Loucy (cell line): ENCODE measurements around the gene KLRK1.

Source experiments
- H2AFZ ChIP-seq: fragments of 200-600 bp; sonication (generic); 2 replicates; pipeline ENCODE4 v1.6.0; 2016; ENCODE audit warnings: antibody characterized with exemption, mild to moderate bottlenecking, low read length, moderate library complexity
- H3F3A ChIP-seq: fragments of 200-600 bp; 2 replicates; pipeline ENCODE4 v1.6.0; 2016; ENCODE audit warnings: antibody characterized with exemption, low read depth, mild to moderate bottlenecking
- H3K27me3 ChIP-seq: fragments of 200-600 bp; sonication (generic); 2 replicates; pipeline ENCODE4 v1.6.1; 2014; ENCODE audit warnings: low read length, mild to moderate bottlenecking; ENCODE audit not compliant: insufficient read depth, poor library complexity, severe bottlenecking
- H3K36me3 ChIP-seq: fragments of 200-600 bp; sonication (generic); 2 replicates; pipeline ENCODE4 v1.6.1; 2016; ENCODE audit warnings: low read length; ENCODE audit not compliant: insufficient read depth
- H3K4me1 ChIP-seq: fragments of 200-600 bp; sonication (generic); 2 replicates; pipeline ENCODE4 v1.5.1; 2014; ENCODE audit warnings: low read length, mild to moderate bottlenecking; ENCODE audit not compliant: insufficient read depth, poor library complexity, severe bottlenecking
- H3K4me2 ChIP-seq: fragments of 200-600 bp; sonication (generic); 2 replicates; pipeline ENCODE4 v1.6.0; 2014; ENCODE audit warnings: antibody characterized with exemption, low read length, low read depth, mild to moderate bottlenecking; ENCODE audit not compliant: poor library complexity, severe bottlenecking
- H3K4me3 ChIP-seq: fragments of 200-600 bp; sonication (generic); 2 replicates; pipeline ENCODE4 v1.5.1; 2014; ENCODE audit warnings: low read length, mild to moderate bottlenecking, mixed read lengths; ENCODE audit not compliant: poor library complexity, severe bottlenecking
- H3K79me2 ChIP-seq: fragments of 200-600 bp; sonication (generic); 2 replicates; pipeline ENCODE4 v1.6.1; 2014; ENCODE audit warnings: low read length; ENCODE audit not compliant: insufficient read depth
- H3K9ac ChIP-seq: fragments of 200-600 bp; sonication (generic); 2 replicates; pipeline ENCODE4 v1.6.0; 2014; ENCODE audit warnings: mild to moderate bottlenecking, low read depth, low read length, moderate library complexity; ENCODE audit not compliant: poor library complexity, severe bottlenecking
- H3K9me2 ChIP-seq: fragments of 200-600 bp; sonication (generic); replicated peaks from 2 replicates; pipeline ENCODE4 v1.6.1; 2016; ENCODE audit warnings: low read depth, low read length, mixed read lengths
- H3K9me3 ChIP-seq: fragments of 200-600 bp; sonication (generic); 2 replicates; pipeline ENCODE4 v1.6.1; 2014; ENCODE audit warnings: mild to moderate bottlenecking, antibody characterized with exemption, low read length, low read depth; ENCODE audit not compliant: insufficient read depth
- H4K20me1 ChIP-seq: fragments of 200-600 bp; sonication (generic); 2 replicates; pipeline ENCODE4 v1.6.0; 2014; ENCODE audit warnings: antibody characterized with exemption, low read length, mild to moderate bottlenecking; ENCODE audit not compliant: insufficient read depth, poor library complexity, severe bottlenecking
- EZH2phosphoT487 ChIP-seq: fragments of 200-600 bp; IDR thresholded peaks from 2 replicates; pipeline ENCODE4 v1.6.1; 2018; ENCODE audit warnings: antibody characterized with exemption, mild to moderate bottlenecking, moderate library complexity, borderline replicate concordance
- TF ChIP-seq, protein P1 (sequence below): fragments of 200-600 bp; sonication (generic); conservative IDR thresholded peaks from 2 replicates; pipeline ENCODE4 v1.5.1; 2014; ENCODE audit warnings: mild to moderate bottlenecking, antibody characterized with exemption, low read length

The KLRK1 gene

DNA sequence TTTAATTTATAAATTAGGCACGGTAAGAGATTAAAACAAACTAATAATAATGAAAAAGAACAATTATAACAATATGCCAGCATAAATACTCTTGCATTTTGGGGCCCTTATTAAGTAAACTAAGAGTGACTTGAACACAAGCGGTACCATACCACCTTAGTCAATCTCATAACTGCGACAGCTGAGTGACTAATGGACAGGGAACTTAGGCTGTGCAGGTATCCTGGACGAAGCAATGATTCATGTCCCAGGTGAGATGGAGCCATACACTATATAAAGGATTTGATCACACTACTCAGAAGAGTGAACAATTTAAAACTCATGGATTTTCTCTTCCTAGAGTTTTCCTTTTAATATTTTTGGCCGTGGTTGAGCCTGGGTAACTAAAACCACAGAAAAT, 15.5 kb upstream of the KLRK1 start:
- Histone ChIP-seq H2AFZ (no peak overlapping the region), H3F3A (no peaks in the 10 kb centered on the region), H3K4me1 (peaks cover 3% of the 10 kb centered on the region), H3K4me3 (no peak overlapping the region), H3K9me2 (no peaks in the 10 kb centered on the region), H3K27me3 (no peaks in the 10 kb centered on the region), H3K79me2 (no peaks in the 10 kb centered on the region), H3K9ac (no peak overlapping the region), H3K4me2 (no peak overlapping the region), H4K20me1 (no peaks in the 10 kb centered on the region), H3K9me3 (no peaks in the 10 kb centered on the region), H3K36me3 (no peaks in the 10 kb centered on the region)
- no peak for TF ChIP-seq EZH2phosphoT487
- TF ChIP-seq, protein P1, sequence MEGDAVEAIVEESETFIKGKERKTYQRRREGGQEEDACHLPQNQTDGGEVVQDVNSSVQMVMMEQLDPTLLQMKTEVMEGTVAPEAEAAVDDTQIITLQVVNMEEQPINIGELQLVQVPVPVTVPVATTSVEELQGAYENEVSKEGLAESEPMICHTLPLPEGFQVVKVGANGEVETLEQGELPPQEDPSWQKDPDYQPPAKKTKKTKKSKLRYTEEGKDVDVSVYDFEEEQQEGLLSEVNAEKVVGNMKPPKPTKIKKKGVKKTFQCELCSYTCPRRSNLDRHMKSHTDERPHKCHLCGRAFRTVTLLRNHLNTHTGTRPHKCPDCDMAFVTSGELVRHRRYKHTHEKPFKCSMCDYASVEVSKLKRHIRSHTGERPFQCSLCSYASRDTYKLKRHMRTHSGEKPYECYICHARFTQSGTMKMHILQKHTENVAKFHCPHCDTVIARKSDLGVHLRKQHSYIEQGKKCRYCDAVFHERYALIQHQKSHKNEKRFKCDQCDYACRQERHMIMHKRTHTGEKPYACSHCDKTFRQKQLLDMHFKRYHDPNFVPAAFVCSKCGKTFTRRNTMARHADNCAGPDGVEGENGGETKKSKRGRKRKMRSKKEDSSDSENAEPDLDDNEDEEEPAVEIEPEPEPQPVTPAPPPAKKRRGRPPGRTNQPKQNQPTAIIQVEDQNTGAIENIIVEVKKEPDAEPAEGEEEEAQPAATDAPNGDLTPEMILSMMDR = no peak

DNA sequence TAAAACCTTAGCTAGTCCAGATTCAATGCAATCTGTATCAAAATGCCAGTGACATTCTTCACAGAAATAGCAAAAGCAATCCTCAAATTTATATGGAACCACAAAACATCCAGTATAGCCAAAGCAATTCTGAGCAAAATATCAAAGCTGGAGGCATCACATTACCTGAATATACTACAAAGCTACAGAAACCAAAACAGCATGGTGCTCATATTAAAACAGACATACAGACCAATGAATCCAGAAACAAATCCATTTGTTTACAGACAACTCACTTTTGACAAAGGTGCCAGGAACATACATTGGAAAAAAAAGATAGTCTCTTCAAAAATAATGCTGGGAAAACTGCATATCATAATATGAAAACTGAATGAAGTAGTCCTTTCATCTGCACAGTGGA, 15.0 kb upstream of the KLRK1 start:
- no peaks in the 10 kb centered on the region for H4K20me1 ChIP-seq
- TF ChIP-seq, protein P1 = no peak
- TF ChIP-seq EZH2phosphoT487 = no peak
- no peak overlapping the region for H2AFZ ChIP-seq
- H3K4me2 ChIP-seq = no peak overlapping the region
- H3K9me3 ChIP-seq = no peaks in the 10 kb centered on the region
- no peaks in the 10 kb centered on the region for H3K27me3 ChIP-seq
- peaks cover 6% of the 10 kb centered on the region for H3K4me1 ChIP-seq
- H3K79me2 ChIP-seq = no peaks in the 10 kb centered on the region
- H3K9me2 ChIP-seq = no peaks in the 10 kb centered on the region
- no peaks in the 10 kb centered on the region for H3K36me3 ChIP-seq
- H3K9ac ChIP-seq = no peak overlapping the region
- no peak overlapping the region for H3K4me3 ChIP-seq
- no peaks in the 10 kb centered on the region for H3F3A ChIP-seq

DNA sequence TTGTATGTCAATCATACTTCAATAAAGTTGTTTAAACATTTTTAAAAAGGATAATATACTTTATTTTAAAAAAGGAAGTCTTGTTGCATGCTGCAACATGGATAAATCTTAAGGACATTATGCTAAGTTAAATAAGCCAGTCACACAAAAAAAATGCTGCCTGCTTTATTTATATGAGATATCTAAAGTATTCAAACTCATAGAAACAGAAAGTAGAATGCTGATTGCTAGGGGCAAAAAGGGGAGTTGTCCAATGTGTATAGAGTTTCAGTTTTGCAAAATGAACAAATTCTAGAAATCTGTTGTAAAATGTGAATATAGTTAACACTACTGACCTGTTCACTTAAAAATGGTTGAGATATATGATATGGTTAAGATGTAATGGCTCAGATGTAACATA, 11.0 kb upstream of the KLRK1 start:
- no peak for TF ChIP-seq EZH2phosphoT487
- TF ChIP-seq, protein P1 = no peak
- no peaks in the 10 kb centered on the region for H3F3A ChIP-seq
- no peaks in the 10 kb centered on the region for H3K79me2 ChIP-seq
- peak overlapping the region; percentile 10 for H3K4me2 ChIP-seq
- H3K4me3 ChIP-seq = no peak overlapping the region
- no peaks in the 10 kb centered on the region for H3K27me3 ChIP-seq
- no peaks in the 10 kb centered on the region for H3K36me3 ChIP-seq
- H3K9me2 ChIP-seq = no peaks in the 10 kb centered on the region
- no peak overlapping the region; the same call in 1 of the 2 replicates for H2AFZ ChIP-seq
- no peak overlapping the region for H3K9ac ChIP-seq
- H4K20me1 ChIP-seq = no peaks in the 10 kb centered on the region
- peaks cover 20% of the 10 kb centered on the region for H3K4me1 ChIP-seq
- no peaks in the 10 kb centered on the region for H3K9me3 ChIP-seq
